K562 (cell line): ENCODE measurements around the gene ADGRB3. TPM values are rescaled to one million over a fixed set of nuclear protein-coding genes. Genes with fewer than 3 reads are reported as not detected.

Source experiments
- ATAC-seq: fragments of 200-7000 bp; cut with Tn5 transposase; 3 replicates; pipeline ENCODE4 v1.9.1; 2020; ENCODE audit warnings: moderate library complexity
- BruUV-seq: library from RNA; stranded (reverse); fragments of 400-500 nt; replicated peaks from 2 replicates; lab custom pipeline; 2021; lab: Mats Ljungman, UMichigan
- CTCF ChIA-PET: fragments of 300-600 bp; formaldehyde crosslinking; extraction: SDS; loops from one replicate; lab custom pipeline; 2021; ENCODE audit warnings: low intra/inter-chr PET ratio; lab: Yijun Ruan, JAX
- POLR2A ChIA-PET: fragments of 300-600, 350-650 bp; sonication (Branson Sonifier 250); formaldehyde crosslinking; extraction: SDS; loops from one replicate; lab custom pipeline; 2021; ENCODE audit warnings: antibody characterized with exemption, inconsistent platforms; lab: Yijun Ruan, JAX
- DNase-seq, 4 experiments: peaks; one replicate each; pipeline versions ENCODE4 v3.0.0 to v3.0.0-alpha.2; 2011 to 2018; ENCODE audit warnings: low spot score in 3 of 4, mixed read lengths in 3 of 4; ENCODE audit errors: extremely low read depth in 1 of 4
- FAIRE-seq: peaks from 2 replicates; lab custom pipeline; 2011; peaks lifted over from hg19 to GRCh38; lab: Jason Lieb, UNC
- H2AFZ ChIP-seq: 2 replicates; pipeline ENCODE4 v1.6.0; 2011; ENCODE audit warnings: low read depth, low read length, control low read depth, inconsistent platforms
- H3K27ac ChIP-seq: fragments of 200-600 bp; 3 replicates; pipeline ENCODE4 v1.8.0; 2011; ENCODE audit warnings: low read depth, mild to moderate bottlenecking, control low read depth, inconsistent platforms, low read length, moderate library complexity, mixed read lengths; ENCODE audit errors: extremely low read depth
- H3K27me3 ChIP-seq, 2 experiments: fragments of 300-600 bp in 1 of 2; 2 replicates in 1 of 2; 3 replicates in 1 of 2; pipeline versions ENCODE4 v1.6.0 to v1.8.0; 2011; ENCODE audit warnings: inconsistent platforms in 2 of 2, low read length in 2 of 2, mild to moderate bottlenecking in 1 of 2, mixed read lengths in 1 of 2, moderate library complexity in 1 of 2; ENCODE audit not compliant: control insufficient read depth in 2 of 2, insufficient read depth in 2 of 2
- H3K36me3 ChIP-seq: fragments of 300-600 bp; 3 replicates; pipeline ENCODE4 v1.8.0; 2011; ENCODE audit warnings: mild to moderate bottlenecking, low read length, inconsistent platforms; ENCODE audit not compliant: control insufficient read depth, insufficient read depth
- H3K4me1 ChIP-seq, 2 experiments: fragments of 200-600 bp in 1 of 2; replicated peaks in 1 of 2; 2 replicates in 1 of 2; 3 replicates in 1 of 2; pipeline versions ENCODE4 v1.5.1 to v1.8.0; 2011; ENCODE audit warnings: inconsistent platforms in 2 of 2, low read length in 2 of 2, mild to moderate bottlenecking in 1 of 2, mixed read lengths in 1 of 2, moderate library complexity in 1 of 2; ENCODE audit not compliant: control insufficient read depth in 2 of 2, insufficient read depth in 2 of 2
- H3K4me2 ChIP-seq: 2 replicates; pipeline ENCODE4 v1.6.1; 2011; ENCODE audit warnings: low read length, control low read depth, inconsistent platforms, mixed read lengths; ENCODE audit not compliant: insufficient read depth
- H3K4me3 ChIP-seq: fragments of 200-600 bp; sonication (generic), shearing (Covaris generic); 2 replicates; pipeline ENCODE4 v1.5.1; 2016; ENCODE audit warnings: control low read depth, inconsistent platforms
- H3K79me2 ChIP-seq: fragments of 200-600 bp; 3 replicates; pipeline ENCODE4 v1.8.0; 2011; ENCODE audit warnings: low read length, inconsistent platforms; ENCODE audit not compliant: control insufficient read depth, insufficient read depth
- H3K9ac ChIP-seq, 2 experiments: 2 replicates each; pipeline versions ENCODE4 v1.6.0 to v1.6.1; 2011; ENCODE audit warnings: low read depth in 2 of 2, low read length in 2 of 2, control low read depth in 1 of 2, inconsistent platforms in 1 of 2, mild to moderate bottlenecking in 1 of 2, mixed read lengths in 1 of 2; ENCODE audit not compliant: insufficient read depth in 1 of 2
- H3K9me1 ChIP-seq: one replicate; pipeline ENCODE4 v1.6.0; 2011; ENCODE audit warnings: inconsistent platforms, mild to moderate bottlenecking, low read length, moderate library complexity; ENCODE audit not compliant: control insufficient read depth, insufficient read depth
- H3K9me3 ChIP-seq: replicated peaks from 2 replicates; pipeline ENCODE4 v1.5.1; 2011; ENCODE audit warnings: low read depth, low read length, inconsistent platforms; ENCODE audit not compliant: control insufficient read depth, insufficient read depth
- H4K20me1 ChIP-seq: replicated peaks from 2 replicates; pipeline ENCODE4 v1.6.1; 2011; ENCODE audit warnings: low read length, inconsistent platforms, mixed read lengths; ENCODE audit not compliant: control insufficient read depth, insufficient read depth
- ETV5 ChIP-seq: sonication (generic); formaldehyde crosslinking; IDR thresholded peaks from 2 replicates; pipeline ENCODE4 v1.4.0; 2020; ENCODE audit warnings: low read depth, mild to moderate bottlenecking, missing genetic modification reagents
- IRF2 ChIP-seq: sonication (generic); formaldehyde crosslinking; IDR thresholded peaks from 2 replicates; pipeline ENCODE4 v1.8.1; 2022; ENCODE audit warnings: mild to moderate bottlenecking, missing genetic modification reagents
- JUND ChIP-seq, 2 experiments: IDR thresholded peaks; 2 replicates in 1 of 2; 3 replicates in 1 of 2; pipeline ENCODE4 v1.6.1; 2011; ENCODE audit warnings: borderline replicate concordance in 2 of 2, low read depth in 2 of 2, low read length in 2 of 2, improper control_type of control experiment in 1 of 2, missing biosample characterization in 1 of 2, missing genetic modification characterization in 1 of 2, missing genetic modification reagents in 1 of 2
- MCM7 ChIP-seq, 2 experiments: fragments of 450-650 bp; IDR thresholded peaks; 2 replicates each; pipeline ENCODE4 v1.6.1; 2016 to 2018
- NFIX ChIP-seq: fragments of 250-450 bp; sonication (Bioruptor Pico); IDR thresholded peaks from 2 replicates; pipeline ENCODE4 v1.4.0; 2020; ENCODE audit warnings: low read depth, mild to moderate bottlenecking, moderate library complexity
- NR2C2 ChIP-seq, 2 experiments: fragments of 200-800 bp in 1 of 2; sonication (Bioruptor generic) in 1 of 2; sonication (generic) in 1 of 2; formaldehyde crosslinking in 1 of 2; IDR thresholded peaks; 2 replicates each; pipeline versions ENCODE4 v1.6.1 to v1.8.0; 2016 to 2022; ENCODE audit warnings: mild to moderate bottlenecking in 1 of 2, missing compliant biosample characterization in 1 of 2, missing genetic modification characterization in 1 of 2, missing genetic modification reagents in 1 of 2
- RBFOX2 ChIP-seq: fragments of 200-400 bp; formaldehyde crosslinking; IDR thresholded peaks from 2 replicates; pipeline ENCODE4 v1.6.1; 2017; ENCODE audit warnings: low read depth, mild to moderate bottlenecking, low read length, moderate library complexity
- STAG1 ChIP-seq: sonication (generic); formaldehyde crosslinking; IDR thresholded peaks from 2 replicates; pipeline ENCODE4 v1.5.0; 2020; ENCODE audit warnings: missing genetic modification reagents, borderline replicate concordance
- TCF3 ChIP-seq: sonication (generic); formaldehyde crosslinking; IDR thresholded peaks from 2 replicates; pipeline ENCODE4 v1.4.0; 2020; ENCODE audit warnings: mild to moderate bottlenecking, missing genetic modification reagents
- ZKSCAN8 ChIP-seq: fragments of 200-800 bp; sonication (Bioruptor generic); IDR thresholded peaks from 2 replicates; pipeline ENCODE4 v1.6.1; 2016; ENCODE audit warnings: missing genetic modification characterization, missing compliant biosample characterization
- ZNF143 ChIP-seq: sonication (generic); formaldehyde crosslinking; IDR thresholded peaks from 2 replicates; pipeline ENCODE4 v1.9.0; 2022; ENCODE audit warnings: mild to moderate bottlenecking, missing genetic modification reagents
- ZNF41 ChIP-seq: fragments of 250-450 bp; sonication (Bioruptor Pico); conservative IDR thresholded peaks from 2 replicates; pipeline ENCODE4 v1.4.0; 2020; ENCODE audit warnings: mild to moderate bottlenecking
- WGBS: fragments of 100-300 bp; shearing (Covaris generic); methylation state at CpG from one replicate; pipeline ENCODE4 v1.1.6; 2016; ENCODE audit warnings: low coverage, mixed read lengths; ENCODE audit not compliant: insufficient coverage; ENCODE audit errors: missing lambda C conversion rate; 5-methylcytosine and 5-hydroxymethylcytosine counted together
- in situ Hi-C: fragments of 300-500 bp; cut with MboI; formaldehyde crosslinking; loops from 4 replicates; pipeline ENCODE4 v1.15.0; 2018; ENCODE audit warnings: inconsistent platforms, mixed read lengths
- intact Hi-C: fragments of 100-400 bp; cut with micrococcal nuclease; formaldehyde crosslinking; loops from 2 replicates; pipeline ENCODE4 v1.14.2; 2022
- polyA plus RNA-seq, 8 experiments: library from polyadenylated mRNA; depleted of rRNA in 4 of 8; stranded (reverse) in 5 of 8; unstranded in 3 of 8; fragments of >200 nt; fragmentation: Nextera tagmentation in 2 of 8; fragmentation: Illumina TruSeq in 1 of 8; extraction: Ambion mirVana in 2 of 8; extraction: Trizol in 1 of 8; gene quantifications; 2 replicates each; pipeline versions ENCODE4 v1.2.1 to v1.2.3, GENCODE V29; 2011 to 2014; ENCODE audit warnings: inconsistent platforms in 1 of 8, missing spikeins in 1 of 8
- total RNA-seq, 7 experiments: library from RNA; depleted of rRNA in 6 of 7; stranded (reverse); fragments of >200 nt in 6 of 7; fragmentation: Illumina TruSeq in 2 of 7; extraction: Trizol in 2 of 7; gene quantifications; 2 replicates each; pipeline versions ENCODE4 v1.2.1 to v1.2.3, GENCODE V29; 2011 to 2021; ENCODE audit warnings: low replicate concordance in 1 of 7
- TF ChIP-seq, protein P1 (sequence below): fragments of 450-650 bp; formaldehyde crosslinking; IDR thresholded peaks from 2 replicates; pipeline ENCODE4 v1.4.0; 2022; ENCODE audit warnings: mild to moderate bottlenecking, moderate library complexity
- TF ChIP-seq, protein P2 (sequence below): sonication (generic); formaldehyde crosslinking; IDR thresholded peaks from 2 replicates; pipeline ENCODE4 v1.9.0; 2022; ENCODE audit warnings: mild to moderate bottlenecking, missing genetic modification reagents
- TF ChIP-seq, protein P3 (sequence below), 2 experiments: IDR thresholded peaks; 2 replicates each; pipeline ENCODE4 v1.6.1; 2012; ENCODE audit warnings: improper control_type of control experiment in 2 of 2, low read depth in 2 of 2, low read length in 2 of 2, borderline replicate concordance in 1 of 2

ADGRB3 gene
- total and polyA plus RNA-seq, 9 of the 15 experiments (the other 6 are each of a cell fraction or from before 2014, with no cell fraction given) = 0.90 to 7.8 (median 2.4) TPM

DNA sequence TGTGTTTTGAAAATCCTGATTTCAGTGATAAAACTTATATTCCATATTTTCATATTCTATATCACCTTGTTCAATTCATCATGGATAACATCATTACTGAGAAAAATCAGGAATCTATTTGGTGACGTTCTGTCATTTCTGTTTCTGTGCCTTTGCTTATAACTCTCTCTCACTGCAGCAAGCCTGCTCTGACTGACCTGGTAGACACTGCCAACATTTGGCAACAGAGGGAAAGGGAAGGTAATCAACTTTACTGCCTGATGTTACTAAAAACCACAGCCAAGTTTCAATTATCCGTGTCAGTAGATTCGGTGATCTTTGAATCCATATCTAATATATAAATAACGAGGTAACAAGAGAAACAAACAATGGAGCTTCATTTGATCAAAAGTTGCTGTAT, 659.8 kb downstream of the ADGRB3 start:
- ATAC-seq (no peak), FAIRE-seq (no peak), DNase-seq (no peak)
- in situ Hi-C loops = no loop called here
- H3K79me2 ChIP-seq = no peaks in the 10 kb centered on the region
- no peaks in the 10 kb centered on the region for H3K9me3 ChIP-seq
- no peak overlapping the region for H3K4me2 ChIP-seq
- H3K9ac ChIP-seq = no peak overlapping the region
- no peaks in the 10 kb centered on the region for H4K20me1 ChIP-seq
- H3K4me3 ChIP-seq = no peak overlapping the region
- intact Hi-C loops = no loop called here
- no TSS peak for BruUV-seq
- H3K4me1 ChIP-seq = no peaks in the 10 kb centered on the region
- H3K27ac ChIP-seq = no peak overlapping the region
- H2AFZ ChIP-seq = no peak overlapping the region
- no peaks in the 10 kb centered on the region for H3K9me1 ChIP-seq
- no peaks in the 10 kb centered on the region for H3K36me3 ChIP-seq
- CTCF ChIA-PET = no interaction called here
- H3K27me3 ChIP-seq = no peaks in the 10 kb centered on the region
- POLR2A ChIA-PET = no interaction called here
- 0% methylated on average over 4 of the region's 4 CpGs for WGBS
- TF ChIP-seq STAG1 (CRISPR knock-in tag) (no peak), ZNF143 (CRISPR knock-in tag) (no peak), IRF2 (no peak), NFIX (CRISPR knock-in tag) (no peak), NR2C2 (CRISPR knock-in tag; IDR thresholded peaks at IDR 0.05) (no peak), NR2C2 (tag; IDR thresholded peaks at IDR 0.05) (no peak), TCF3 (CRISPR knock-in tag) (no peak), RBFOX2 (no peak), ETV5 (CRISPR knock-in tag) (no peak), JUND (IDR thresholded peaks at IDR 0.05; ENCODE audit: borderline replicate concordance, low read depth, low read length) (no peak), JUND (tag; IDR thresholded peaks at IDR 0.05; ENCODE audit: borderline replicate concordance, low read depth, low read length) (no peak), ZNF41 (CRISPR knock-in tag) (no peak), MCM7 (IDR thresholded peaks at IDR 0.05) (no peak), ZKSCAN8 (no peak)
- TF ChIP-seq, protein P1, sequence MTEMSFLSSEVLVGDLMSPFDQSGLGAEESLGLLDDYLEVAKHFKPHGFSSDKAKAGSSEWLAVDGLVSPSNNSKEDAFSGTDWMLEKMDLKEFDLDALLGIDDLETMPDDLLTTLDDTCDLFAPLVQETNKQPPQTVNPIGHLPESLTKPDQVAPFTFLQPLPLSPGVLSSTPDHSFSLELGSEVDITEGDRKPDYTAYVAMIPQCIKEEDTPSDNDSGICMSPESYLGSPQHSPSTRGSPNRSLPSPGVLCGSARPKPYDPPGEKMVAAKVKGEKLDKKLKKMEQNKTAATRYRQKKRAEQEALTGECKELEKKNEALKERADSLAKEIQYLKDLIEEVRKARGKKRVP (CRISPR knock-in tag) = no peak
- TF ChIP-seq, protein P2, sequence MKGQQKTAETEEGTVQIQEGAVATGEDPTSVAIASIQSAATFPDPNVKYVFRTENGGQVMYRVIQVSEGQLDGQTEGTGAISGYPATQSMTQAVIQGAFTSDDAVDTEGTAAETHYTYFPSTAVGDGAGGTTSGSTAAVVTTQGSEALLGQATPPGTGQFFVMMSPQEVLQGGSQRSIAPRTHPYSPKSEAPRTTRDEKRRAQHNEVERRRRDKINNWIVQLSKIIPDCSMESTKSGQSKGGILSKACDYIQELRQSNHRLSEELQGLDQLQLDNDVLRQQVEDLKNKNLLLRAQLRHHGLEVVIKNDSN (CRISPR knock-in tag) = no peak
- TF ChIP-seq, protein P3, sequence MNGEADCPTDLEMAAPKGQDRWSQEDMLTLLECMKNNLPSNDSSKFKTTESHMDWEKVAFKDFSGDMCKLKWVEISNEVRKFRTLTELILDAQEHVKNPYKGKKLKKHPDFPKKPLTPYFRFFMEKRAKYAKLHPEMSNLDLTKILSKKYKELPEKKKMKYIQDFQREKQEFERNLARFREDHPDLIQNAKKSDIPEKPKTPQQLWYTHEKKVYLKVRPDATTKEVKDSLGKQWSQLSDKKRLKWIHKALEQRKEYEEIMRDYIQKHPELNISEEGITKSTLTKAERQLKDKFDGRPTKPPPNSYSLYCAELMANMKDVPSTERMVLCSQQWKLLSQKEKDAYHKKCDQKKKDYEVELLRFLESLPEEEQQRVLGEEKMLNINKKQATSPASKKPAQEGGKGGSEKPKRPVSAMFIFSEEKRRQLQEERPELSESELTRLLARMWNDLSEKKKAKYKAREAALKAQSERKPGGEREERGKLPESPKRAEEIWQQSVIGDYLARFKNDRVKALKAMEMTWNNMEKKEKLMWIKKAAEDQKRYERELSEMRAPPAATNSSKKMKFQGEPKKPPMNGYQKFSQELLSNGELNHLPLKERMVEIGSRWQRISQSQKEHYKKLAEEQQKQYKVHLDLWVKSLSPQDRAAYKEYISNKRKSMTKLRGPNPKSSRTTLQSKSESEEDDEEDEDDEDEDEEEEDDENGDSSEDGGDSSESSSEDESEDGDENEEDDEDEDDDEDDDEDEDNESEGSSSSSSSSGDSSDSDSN (IDR thresholded peaks at IDR 0.05; ENCODE audit: borderline replicate concordance in 1 of 2, low read depth in 2 of 2, low read length in 2 of 2) = no peak
- TF ChIP-seq, all 486 proteins: peak for 0
